Endothelial cell of umbilical vein (primary cell): ENCODE results near the gene CLCN6. TPM values are rescaled to one million over a fixed set of nuclear protein-coding genes. Genes with fewer than 3 reads are reported as not detected.

Experiments
- BruUV-seq: library from RNA; stranded (reverse); fragments of 400-500 nt; replicated peaks from 2 replicates; lab custom pipeline; 2021; lab: Mats Ljungman, UMichigan
- CTCF ChIA-PET: fragments of 300-600, 350-600 bp; sonication (Branson Sonifier 250); formaldehyde crosslinking; loops from one replicate; lab custom pipeline; 2021; ENCODE audit warnings: antibody characterized with exemption, inconsistent platforms; lab: Charles Lee
- POLR2A ChIA-PET: fragments of 300-600, 350-600 bp; sonication (Branson Sonifier 250); formaldehyde crosslinking; loops from one replicate; lab custom pipeline; 2021; ENCODE audit warnings: antibody characterized with exemption, inconsistent platforms; lab: Charles Lee
- DNase-seq: peaks from one replicate; pipeline ENCODE4 v3.0.0-alpha.2; 2011; ENCODE audit warnings: low read depth, low spot score
- FAIRE-seq: peaks from 2 replicates; lab custom pipeline; 2011; peaks lifted over from hg19 to GRCh38; lab: Jason Lieb, UNC
- H2AFZ ChIP-seq: 2 replicates; pipeline ENCODE4 v1.6.0; 2012; ENCODE audit warnings: low read depth, low read length, control low read depth, inconsistent platforms
- H3K27ac ChIP-seq: 2 replicates; pipeline ENCODE4 v1.5.1; 2011; ENCODE audit warnings: low read depth, mild to moderate bottlenecking, control low read depth, low read length, moderate library complexity; ENCODE audit not compliant: insufficient read depth
- H3K27me3 ChIP-seq, 2 experiments: 2 replicates each; pipeline versions ENCODE4 v1.6.0 to v1.6.1; 2011; ENCODE audit warnings: low read length in 2 of 2, mixed read lengths in 1 of 2; ENCODE audit not compliant: control insufficient read depth in 2 of 2, insufficient read depth in 2 of 2
- H3K36me3 ChIP-seq, 2 experiments: 2 replicates in 1 of 2; 3 replicates in 1 of 2; pipeline ENCODE4 v1.5.1; 2011; ENCODE audit warnings: low read length in 2 of 2, mild to moderate bottlenecking in 1 of 2, moderate library complexity in 1 of 2; ENCODE audit not compliant: control insufficient read depth in 2 of 2, insufficient read depth in 2 of 2; ENCODE audit errors: extremely low read depth in 1 of 2
- H3K4me1 ChIP-seq: 3 replicates; pipeline ENCODE4 v1.5.1; 2011; ENCODE audit warnings: mild to moderate bottlenecking, low read length; ENCODE audit not compliant: control insufficient read depth, insufficient read depth; ENCODE audit errors: extremely low read depth
- H3K4me2 ChIP-seq: 2 replicates; pipeline ENCODE4 v1.6.1; 2011; ENCODE audit warnings: low read length, control low read depth, mixed read lengths; ENCODE audit not compliant: insufficient read depth
- H3K4me3 ChIP-seq, 3 experiments: fragments of 200-600 bp in 1 of 3; sonication (generic), shearing (Covaris generic) in 1 of 3; replicated peaks in 1 of 3; 2 replicates each; pipeline ENCODE4 v1.5.1; 2011 to 2016; ENCODE audit warnings: control low read depth in 3 of 3, low read length in 3 of 3, mild to moderate bottlenecking in 2 of 3, inconsistent platforms in 1 of 3, low read depth in 1 of 3, moderate library complexity in 1 of 3; ENCODE audit not compliant: insufficient read depth in 1 of 3
- H3K79me2 ChIP-seq: 2 replicates; pipeline ENCODE4 v1.6.0; 2012; ENCODE audit warnings: low read length, inconsistent platforms; ENCODE audit not compliant: control insufficient read depth, insufficient read depth
- H3K9ac ChIP-seq: replicated peaks from 2 replicates; pipeline ENCODE3; 2011; ENCODE audit warnings: low read length, control low read depth; ENCODE audit not compliant: insufficient read depth; ENCODE audit errors: extremely low read depth
- H3K9me1 ChIP-seq: replicated peaks from 3 replicates; pipeline ENCODE4 v1.6.0; 2011; ENCODE audit warnings: mild to moderate bottlenecking, low read length; ENCODE audit not compliant: control insufficient read depth, insufficient read depth; ENCODE audit errors: extremely low read depth
- H3K9me3 ChIP-seq: replicated peaks from 2 replicates; pipeline ENCODE4 v1.5.1; 2012; ENCODE audit warnings: low read length, inconsistent platforms; ENCODE audit not compliant: control insufficient read depth, insufficient read depth
- H4K20me1 ChIP-seq: replicated peaks from 2 replicates; pipeline ENCODE3; 2011; ENCODE audit warnings: mild to moderate bottlenecking, low read length; ENCODE audit not compliant: control insufficient read depth, insufficient read depth; ENCODE audit errors: extremely low read depth
- EZH2 ChIP-seq: IDR thresholded peaks from 2 replicates; pipeline ENCODE4 v1.6.1; 2012; ENCODE audit warnings: borderline replicate concordance, low read depth, mild to moderate bottlenecking, moderate library complexity, low read length, inconsistent platforms; ENCODE audit not compliant: severe bottlenecking
- FOS ChIP-seq: IDR thresholded peaks from 2 replicates; pipeline ENCODE4 v1.6.1; 2011; ENCODE audit warnings: mild to moderate bottlenecking, low read length, moderate library complexity, borderline replicate concordance; ENCODE audit not compliant: insufficient read depth
- MYC ChIP-seq: IDR thresholded peaks from one replicate; pipeline ENCODE4 v1.6.1; 2011; ENCODE audit warnings: mild to moderate bottlenecking, low read depth, low read length
- POLR2A ChIP-seq: IDR thresholded peaks from 2 replicates; pipeline ENCODE4 v1.6.1; 2012; ENCODE audit warnings: low read depth, mild to moderate bottlenecking, control low read depth, low read length
- POLR2AphosphoS5 ChIP-seq: IDR thresholded peaks from 2 replicates; pipeline ENCODE4 v1.6.1; 2012; ENCODE audit warnings: low read depth, mild to moderate bottlenecking, control low read depth, low read length, moderate library complexity; ENCODE audit not compliant: insufficient read depth
- dilution Hi-C: fragments of 300-500 bp; cut with MboI; formaldehyde crosslinking; loops from one replicate; pipeline ENCODE4 v1.15.0; 2019; ENCODE audit warnings: low sequenced_read_pairs; ENCODE audit not compliant: extremely low pct_ligation_motif_present
- intact Hi-C: fragments of 100-400 bp; cut with micrococcal nuclease; formaldehyde crosslinking; loops from one replicate; pipeline ENCODE4 v1.10.0; 2022
- polyA plus RNA-seq, 4 experiments: library from polyadenylated mRNA; depleted of rRNA in 3 of 4; stranded (reverse) in 3 of 4; unstranded in 1 of 4; fragments of >200 nt; gene quantifications; 2 replicates each; pipeline versions ENCODE4 v1.2.1 to v1.2.3, GENCODE V29; 2011 to 2012; ENCODE audit warnings: missing spikeins in 1 of 4
- total RNA-seq: library from RNA; stranded (reverse); gene quantifications from 2 replicates; pipeline ENCODE4 v1.2.3, GENCODE V29; 2021
- TF ChIP-seq, protein P1 (sequence below), 2 donors: IDR thresholded peaks; 1 replicate in 1 of 2; 2 replicates in 1 of 2; pipeline ENCODE4 v1.5.1; 2011; ENCODE audit warnings: low read length in 2 of 2, mild to moderate bottlenecking in 2 of 2, moderate library complexity in 2 of 2, control low read depth in 1 of 2, inconsistent platforms in 1 of 2, low read depth in 1 of 2; ENCODE audit not compliant: insufficient read depth in 1 of 2; ENCODE audit errors: extremely low read depth in 1 of 2
- TF ChIP-seq, protein P2 (sequence below): IDR thresholded peaks from 2 replicates; pipeline ENCODE4 v1.6.1; 2011; ENCODE audit not compliant: insufficient read depth, insufficient read length

CLCN6 gene
- total and polyA plus RNA-seq, 2 donors (not counting 3 experiments of a cell fraction or from before 2014, with no cell fraction given) = 20.4 to 41.2 TPM

DNA sequence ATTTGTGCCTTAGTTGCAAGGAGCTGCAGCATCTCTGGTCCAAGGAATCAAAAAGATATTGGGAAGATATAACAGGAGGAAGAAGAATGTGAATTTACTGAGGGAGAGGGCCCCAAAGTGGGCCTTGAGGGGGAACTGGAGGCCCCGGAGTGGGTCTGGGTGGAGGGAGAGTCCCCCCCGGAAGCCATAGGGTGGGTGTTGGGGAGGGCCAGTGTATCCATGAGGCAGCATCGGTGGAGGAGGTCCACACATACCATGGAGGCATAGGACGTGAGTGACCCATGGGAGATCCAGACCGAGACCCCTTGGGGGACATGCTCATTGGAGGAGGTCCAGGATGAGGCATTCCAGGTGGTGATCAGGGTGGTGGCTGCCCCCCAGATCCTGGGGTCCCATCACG lies 44.7 kb upstream of the CLCN6 start:
- Histone ChIP-seq H3K4me3 (no peak overlapping the region), H3K27ac (no peak overlapping the region), H3K9me3 (no peaks in the 10 kb centered on the region), H3K9me1 (no peaks in the 10 kb centered on the region), H3K4me1 (no peaks in the 10 kb centered on the region), H4K20me1 (no peaks in the 10 kb centered on the region), H3K27me3 (peaks cover 0 to 6% of the 10 kb centered on the region in 2 experiments), H2AFZ (no peak overlapping the region), H3K79me2 (no peaks in the 10 kb centered on the region), H3K36me3 (no peaks in the 10 kb centered on the region), H3K9ac (no peak overlapping the region), H3K4me2 (no peak overlapping the region)
- no TSS peak for BruUV-seq
- intact Hi-C loops (no loop called here), dilution Hi-C loops (no loop called here)
- FAIRE-seq (no peak), DNase-seq (no peak)
- ChIA-PET CTCF (interaction anchor here (0.6 kb wide), 1 partner anchor 96 kb away, joined by 3 read pairs; no protein-coding TSS in a partner anchor), POLR2A (no interaction called here)
- TF ChIP-seq POLR2A (no peak), MYC (no peak), POLR2AphosphoS5 (no peak), FOS (no peak), EZH2 (no peak)
- TF ChIP-seq, protein P1, sequence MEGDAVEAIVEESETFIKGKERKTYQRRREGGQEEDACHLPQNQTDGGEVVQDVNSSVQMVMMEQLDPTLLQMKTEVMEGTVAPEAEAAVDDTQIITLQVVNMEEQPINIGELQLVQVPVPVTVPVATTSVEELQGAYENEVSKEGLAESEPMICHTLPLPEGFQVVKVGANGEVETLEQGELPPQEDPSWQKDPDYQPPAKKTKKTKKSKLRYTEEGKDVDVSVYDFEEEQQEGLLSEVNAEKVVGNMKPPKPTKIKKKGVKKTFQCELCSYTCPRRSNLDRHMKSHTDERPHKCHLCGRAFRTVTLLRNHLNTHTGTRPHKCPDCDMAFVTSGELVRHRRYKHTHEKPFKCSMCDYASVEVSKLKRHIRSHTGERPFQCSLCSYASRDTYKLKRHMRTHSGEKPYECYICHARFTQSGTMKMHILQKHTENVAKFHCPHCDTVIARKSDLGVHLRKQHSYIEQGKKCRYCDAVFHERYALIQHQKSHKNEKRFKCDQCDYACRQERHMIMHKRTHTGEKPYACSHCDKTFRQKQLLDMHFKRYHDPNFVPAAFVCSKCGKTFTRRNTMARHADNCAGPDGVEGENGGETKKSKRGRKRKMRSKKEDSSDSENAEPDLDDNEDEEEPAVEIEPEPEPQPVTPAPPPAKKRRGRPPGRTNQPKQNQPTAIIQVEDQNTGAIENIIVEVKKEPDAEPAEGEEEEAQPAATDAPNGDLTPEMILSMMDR (IDR thresholded peaks at IDR 0.05; ENCODE audit: extremely low read depth in 1 of 2, insufficient read depth in 1 of 2, low read depth in 1 of 2, low read length in 2 of 2) = no peak
- TF ChIP-seq, protein P2, sequence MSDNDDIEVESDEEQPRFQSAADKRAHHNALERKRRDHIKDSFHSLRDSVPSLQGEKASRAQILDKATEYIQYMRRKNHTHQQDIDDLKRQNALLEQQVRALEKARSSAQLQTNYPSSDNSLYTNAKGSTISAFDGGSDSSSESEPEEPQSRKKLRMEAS = no peak
